Parathyroid adenoma (tissue), 2 donors: ENCODE measurements around the gene PQBP1.

ENCODE experiments used
- H2AFZ ChIP-seq: fragments of 300-600 bp; sonication (generic); one replicate; pipeline ENCODE4 v1.7.0; 2017; ENCODE audit warnings: antibody characterized with exemption, mild to moderate bottlenecking
- H3K27ac ChIP-seq: fragments of 300-600 bp; sonication (generic); one replicate; pipeline ENCODE4 v1.7.0; 2017
- H3K27me3 ChIP-seq: fragments of 300-600 bp; sonication (generic); one replicate; pipeline ENCODE4 v1.7.0; 2017; ENCODE audit warnings: low read length; ENCODE audit not compliant: control insufficient read depth, insufficient read depth
- H3K36me3 ChIP-seq: fragments of 300-600 bp; sonication (generic); one replicate; pipeline ENCODE4 v1.7.0; 2017; ENCODE audit warnings: low read length; ENCODE audit not compliant: control insufficient read depth, insufficient read depth
- H3K4me1 ChIP-seq: fragments of 300-600 bp; sonication (generic); one replicate; pipeline ENCODE4 v1.7.0; 2017; ENCODE audit warnings: control low read depth
- H3K4me2 ChIP-seq: fragments of 300-600 bp; sonication (generic); one replicate; pipeline ENCODE4 v1.7.0; 2017; ENCODE audit warnings: low read length
- H3K4me3 ChIP-seq: fragments of 300-600 bp; sonication (generic); one replicate; pipeline ENCODE4 v1.7.0; 2017; ENCODE audit warnings: low read depth, low read length
- H3K79me2 ChIP-seq: fragments of 300-600 bp; sonication (generic); one replicate; pipeline ENCODE4 v1.7.0; 2017; ENCODE audit warnings: control low read depth
- H3K9ac ChIP-seq: fragments of 300-600 bp; sonication (generic); one replicate; pipeline ENCODE4 v1.7.0; 2017; ENCODE audit warnings: mild to moderate bottlenecking
- H3K9me3 ChIP-seq: fragments of 300-600 bp; sonication (generic); one replicate; pipeline ENCODE4 v1.7.0; 2017; ENCODE audit warnings: low read length; ENCODE audit not compliant: control insufficient read depth
- TF ChIP-seq, protein P1 (sequence below): fragments of 300-600 bp; sonication (generic); IDR thresholded peaks from one replicate; pipeline ENCODE4 v1.7.0; 2017; ENCODE audit warnings: antibody characterized with exemption, mild to moderate bottlenecking
- donor health status: primary hyperparathyroidism.

PQBP1 gene

GRCh38 chrX:48942895-48943294 lies 45.2 kb downstream of the PQBP1 start:
- Histone ChIP-seq H3K9me3 (no peaks in the 10 kb centered on the region), H3K4me1 (peaks cover 2% of the 10 kb centered on the region), H3K27me3 (no peaks in the 10 kb centered on the region), H3K79me2 (peaks cover 48% of the 10 kb centered on the region), H3K27ac (no peak overlapping the region), H3K9ac (no peak overlapping the region), H3K36me3 (no peaks in the 10 kb centered on the region), H2AFZ (no peak overlapping the region), H3K4me3 (no peak overlapping the region), H3K4me2 (no peak overlapping the region)
- TF ChIP-seq, protein P1, sequence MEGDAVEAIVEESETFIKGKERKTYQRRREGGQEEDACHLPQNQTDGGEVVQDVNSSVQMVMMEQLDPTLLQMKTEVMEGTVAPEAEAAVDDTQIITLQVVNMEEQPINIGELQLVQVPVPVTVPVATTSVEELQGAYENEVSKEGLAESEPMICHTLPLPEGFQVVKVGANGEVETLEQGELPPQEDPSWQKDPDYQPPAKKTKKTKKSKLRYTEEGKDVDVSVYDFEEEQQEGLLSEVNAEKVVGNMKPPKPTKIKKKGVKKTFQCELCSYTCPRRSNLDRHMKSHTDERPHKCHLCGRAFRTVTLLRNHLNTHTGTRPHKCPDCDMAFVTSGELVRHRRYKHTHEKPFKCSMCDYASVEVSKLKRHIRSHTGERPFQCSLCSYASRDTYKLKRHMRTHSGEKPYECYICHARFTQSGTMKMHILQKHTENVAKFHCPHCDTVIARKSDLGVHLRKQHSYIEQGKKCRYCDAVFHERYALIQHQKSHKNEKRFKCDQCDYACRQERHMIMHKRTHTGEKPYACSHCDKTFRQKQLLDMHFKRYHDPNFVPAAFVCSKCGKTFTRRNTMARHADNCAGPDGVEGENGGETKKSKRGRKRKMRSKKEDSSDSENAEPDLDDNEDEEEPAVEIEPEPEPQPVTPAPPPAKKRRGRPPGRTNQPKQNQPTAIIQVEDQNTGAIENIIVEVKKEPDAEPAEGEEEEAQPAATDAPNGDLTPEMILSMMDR = no peak

GRCh38 chrX:48945517-48946348 lies 48.0 kb downstream of the PQBP1 start:
- no peak overlapping the region for H3K27ac ChIP-seq
- H3K4me3 ChIP-seq = no peak overlapping the region
- no peak overlapping the region for H3K4me2 ChIP-seq
- H2AFZ ChIP-seq = no peak overlapping the region
- TF ChIP-seq, protein P1 = peak; percentile 72
- H3K79me2 ChIP-seq = peaks cover 32% of the 10 kb centered on the region
- H3K9me3 ChIP-seq = no peaks in the 10 kb centered on the region
- no peak overlapping the region for H3K9ac ChIP-seq
- no peaks in the 10 kb centered on the region for H3K4me1 ChIP-seq
- no peaks in the 10 kb centered on the region for H3K27me3 ChIP-seq
- H3K36me3 ChIP-seq = no peaks in the 10 kb centered on the region

DNA sequence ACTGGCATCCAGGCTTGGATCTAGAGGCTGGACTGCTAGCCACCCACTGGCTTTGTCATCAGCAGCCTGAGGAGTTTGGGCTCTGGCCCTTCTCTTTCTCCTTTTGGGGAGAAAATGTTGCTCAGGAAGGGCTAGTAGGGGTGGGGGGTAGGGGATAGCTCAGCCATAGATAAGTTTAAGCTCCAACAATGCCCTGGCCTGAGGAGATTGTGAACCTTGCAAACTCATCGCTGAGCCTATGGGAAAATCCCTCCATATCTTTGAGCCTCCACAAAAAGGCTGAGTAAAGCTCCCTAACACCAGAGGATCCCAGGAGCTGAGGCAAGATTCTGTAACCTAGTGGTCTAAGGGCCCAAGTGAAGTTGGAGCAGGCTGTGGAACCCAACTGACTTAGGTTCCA lies 50.9 kb downstream of the PQBP1 start:
- Histone ChIP-seq H3K27me3 (no peaks in the 10 kb centered on the region), H3K4me3 (no peak overlapping the region), H3K27ac (no peak overlapping the region), H3K79me2 (peaks cover 27% of the 10 kb centered on the region), H3K9me3 (no peaks in the 10 kb centered on the region), H2AFZ (no peak overlapping the region), H3K4me2 (no peak overlapping the region), H3K36me3 (no peaks in the 10 kb centered on the region), H3K4me1 (no peaks in the 10 kb centered on the region), H3K9ac (no peak overlapping the region)
- TF ChIP-seq, protein P1 = no peak
